ENCODE measurements around the gene MSLN. TPM values are rescaled to one million over a fixed set of nuclear protein-coding genes. Genes with fewer than 3 reads are reported as not detected.

The MSLN gene
- total RNA-seq, 1 donor from 2014 or later, result 1.0 TPM

DNA sequence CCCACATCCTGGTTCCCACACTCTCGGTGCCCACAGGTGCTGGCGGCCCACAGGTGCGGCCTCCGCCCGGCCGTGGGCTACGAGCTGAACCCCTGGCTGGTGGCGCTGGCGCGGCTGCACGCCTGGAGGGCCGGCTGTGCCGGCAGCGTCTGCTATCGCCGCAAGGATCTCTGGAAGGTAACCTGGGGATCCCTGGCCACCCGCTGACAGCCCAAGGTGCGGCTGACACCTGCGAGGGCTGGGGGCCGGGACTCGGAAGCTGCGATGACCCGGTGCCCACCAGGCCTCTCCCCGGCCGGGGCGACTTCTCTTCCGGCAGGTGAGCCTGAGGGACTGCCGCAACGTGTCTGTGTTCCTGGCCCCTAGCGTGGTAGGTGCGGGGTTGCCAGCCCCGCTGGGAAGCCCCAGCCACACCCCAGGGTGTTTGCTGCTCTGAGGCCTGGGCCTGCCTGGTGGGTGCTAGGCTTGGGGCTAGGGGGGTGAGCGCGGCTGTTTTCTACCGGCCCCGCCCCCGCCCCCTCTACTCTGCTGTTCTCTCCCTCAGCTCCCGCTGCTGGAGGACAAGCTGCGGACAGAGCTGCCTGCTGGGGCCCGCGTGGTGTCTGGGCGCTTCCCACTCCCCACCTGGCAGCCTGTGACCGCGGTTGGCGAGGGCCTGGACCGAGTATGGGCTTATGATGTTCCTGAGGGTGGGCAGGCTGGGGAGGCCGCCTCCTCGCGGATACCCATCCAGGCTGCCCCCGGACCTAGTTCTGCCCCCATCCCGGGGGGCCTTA lies 38.6 kb upstream of the MSLN start:
- DNase-seq, result no peak
- no peak for ATAC-seq (ENCODE audit: poor library complexity)

GRCh38 chr16:722835-723633 lies 37.5 kb upstream of the MSLN start:
- DNase-seq, result no peak
- intact Hi-C loops (cut with DNase I), result no loop called here

More for the DNA sequence above, 38.6 kb upstream of the MSLN start:
- intact Hi-C loops (cut with DNase I), result no loop called here

GRCh38 chr16:723695-724094 lies 36.8 kb upstream of the MSLN start:
- intact Hi-C loops (cut with DNase I), result no loop called here
- ATAC-seq (ENCODE audit: poor library complexity) (no peak), DNase-seq (no peak)

More at GRCh38 chr16:722835-723633, 37.5 kb upstream of the MSLN start:
- no peak for ATAC-seq (ENCODE audit: poor library complexity)

- no peak for ATAC-seq (ENCODE audit: poor library complexity)
- intact Hi-C loops (cut with DNase I), result no loop called here
- DNase-seq, result no peak
These were observed 36.1 kb upstream of the MSLN start for GRCh38 chr16:724188-725040.

- ATAC-seq (ENCODE audit: poor library complexity) (no peak), DNase-seq (no peak)
- intact Hi-C loops (cut with DNase I), result no loop called here
These were observed 35.5 kb upstream of the MSLN start for GRCh38 chr16:725041-725376.

GRCh38 chr16:725463-726187 lies 34.9 kb upstream of the MSLN start:
- ATAC-seq (ENCODE audit: poor library complexity) (no peak), DNase-seq (no peak)
- intact Hi-C loops (cut with DNase I), result no loop called here

DNA sequence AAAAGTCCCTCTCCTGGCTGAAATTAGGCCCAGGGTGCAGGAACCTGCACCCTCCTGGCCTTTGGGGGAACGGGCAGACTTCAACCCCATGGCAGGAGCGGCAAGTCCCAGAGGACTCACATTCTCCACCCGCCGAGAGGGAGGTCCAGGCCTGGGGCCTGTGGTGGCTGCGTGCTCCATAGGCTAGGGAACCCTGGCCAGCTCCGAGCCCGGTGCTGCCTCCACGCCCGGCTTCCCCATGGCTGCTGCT lies 34.4 kb upstream of the MSLN start:
- intact Hi-C loops (cut with DNase I), result no loop called here
- no peak for DNase-seq
- no peak for ATAC-seq (ENCODE audit: poor library complexity)

GRCh38 chr16:726438-727290 lies 33.9 kb upstream of the MSLN start, which contains the start of the genes CCDC78 and HAGHL:
CCDC78 (minus strand) TSS chr16:726443; CDS start chr16:726367, 76 bp downstream.
HAGHL (plus strand) TSS chr16:727106; CDS start chr16:727510, 404 bp downstream.
- ATAC-seq (ENCODE audit: poor library complexity), result peak; percentile 50
- intact Hi-C loops (cut with DNase I), result no loop called here
- DNase-seq, result peak; percentile 79

GRCh38 chr16:727291-727977 lies 33.1 kb upstream of the MSLN start:
- intact Hi-C loops (cut with DNase I), result no loop called here
- DNase-seq (no peak), ATAC-seq (ENCODE audit: poor library complexity) (peak; percentile 5)

GRCh38 chr16:728131-728889 lies 32.2 kb upstream of the MSLN start:
- DNase-seq (peak; percentile 78), ATAC-seq (ENCODE audit: poor library complexity) (peak; percentile 41)
- intact Hi-C loops (cut with DNase I), result no loop called here

DNA sequence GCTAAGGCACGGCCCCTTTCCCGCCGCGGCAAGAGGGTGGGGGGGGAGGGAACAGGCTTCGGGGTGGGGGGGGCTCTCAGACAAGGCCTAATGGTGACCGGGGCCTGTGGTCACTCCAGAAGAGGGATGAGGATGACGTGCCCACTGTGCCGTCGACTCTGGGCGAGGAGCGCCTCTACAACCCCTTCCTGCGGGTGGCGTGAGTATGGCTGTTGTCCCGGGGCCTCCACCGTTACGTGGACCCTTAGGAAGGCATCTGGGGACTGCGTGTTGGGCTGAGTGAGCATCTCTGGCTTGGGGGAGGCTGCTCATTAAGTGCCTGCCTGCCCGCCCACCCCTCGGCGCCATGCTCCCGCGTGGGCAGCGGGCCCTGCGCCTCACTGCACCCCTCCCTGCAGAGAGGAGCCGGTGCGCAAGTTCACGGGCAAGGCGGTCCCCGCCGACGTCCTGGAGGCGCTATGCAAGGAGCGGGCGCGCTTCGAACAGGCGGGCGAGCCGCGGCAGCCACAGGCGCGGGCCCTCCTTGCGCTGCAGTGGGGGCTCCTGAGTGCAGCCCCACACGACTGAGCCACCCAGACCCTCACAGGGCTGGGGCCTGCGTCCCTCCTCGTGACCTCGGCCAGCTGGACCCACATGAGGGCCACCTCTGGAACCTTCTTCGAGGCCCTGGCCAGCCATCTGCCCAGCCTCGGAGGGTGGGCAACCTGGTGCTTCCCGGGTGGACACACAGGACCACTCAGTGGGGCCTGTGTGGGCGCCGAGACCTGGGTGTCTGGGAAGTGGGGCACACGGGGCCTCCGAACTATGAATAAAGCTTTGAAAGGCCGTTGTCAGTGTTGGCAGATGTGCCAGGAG lies 31.4 kb upstream of the MSLN start:
- intact Hi-C loops (cut with DNase I), result no loop called here
- ATAC-seq (ENCODE audit: poor library complexity), result no peak
- DNase-seq, result no peak

DNA sequence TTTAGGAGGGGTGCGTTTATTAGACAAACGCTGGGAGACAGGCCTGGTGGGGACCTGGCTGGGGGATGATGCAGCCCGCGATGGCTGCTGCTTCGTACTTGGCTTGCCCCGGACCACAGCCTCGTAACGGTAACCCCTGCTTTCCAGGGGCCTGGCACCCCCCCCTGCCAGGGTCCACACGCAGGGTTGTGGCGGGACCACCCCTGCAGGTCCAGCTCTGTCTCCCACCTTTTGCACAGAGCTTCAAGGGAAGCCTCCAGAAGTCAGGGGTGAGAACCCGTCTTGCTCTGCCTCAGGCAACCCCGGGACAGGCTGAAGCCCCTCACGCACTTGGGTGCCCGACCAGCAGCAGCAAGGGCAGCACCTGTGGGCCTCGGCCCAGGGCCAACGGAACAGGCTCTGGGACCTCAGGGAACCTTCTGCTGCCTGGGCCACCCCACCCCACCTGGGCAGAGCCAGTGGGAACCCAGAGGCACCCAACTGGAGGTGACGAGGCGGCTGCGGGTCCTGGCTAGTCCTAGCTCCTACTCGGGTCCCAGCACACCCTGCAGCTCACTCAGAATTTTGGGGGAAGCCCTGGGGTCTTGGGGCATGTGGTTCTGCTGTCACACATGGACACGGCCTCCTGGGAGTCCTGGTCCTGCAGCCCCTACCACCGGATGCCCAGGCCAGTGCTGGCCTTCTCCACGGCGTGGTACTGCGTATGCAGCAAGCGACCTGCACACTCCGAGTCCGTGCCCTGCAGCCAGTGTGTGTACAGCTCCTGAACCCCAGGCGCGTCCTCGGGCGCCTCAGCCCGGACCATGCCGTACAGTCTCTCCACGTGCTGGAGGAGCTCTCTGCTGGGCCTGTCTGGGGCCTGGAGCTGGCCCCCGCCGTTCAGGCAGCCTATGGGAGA lies 30.5 kb upstream of the MSLN start:
- DNase-seq (no peak), ATAC-seq (ENCODE audit: poor library complexity) (no peak)
- intact Hi-C loops (cut with DNase I), result no loop called here

- ATAC-seq (ENCODE audit: poor library complexity), result no peak
- intact Hi-C loops (cut with DNase I), result no loop called here
- DNase-seq, result no peak
These were observed 29.6 kb upstream of the MSLN start for GRCh38 chr16:730666-731509.

GRCh38 chr16:732332-732731 lies 28.2 kb upstream of the MSLN start:
- intact Hi-C loops (cut with DNase I), result no loop called here
- ATAC-seq (ENCODE audit: poor library complexity) (no peak), DNase-seq (no peak)
